Prostate gland (tissue), 2 donors: ENCODE measurements around the gene STK4.

ENCODE experiments used
- CTCF ChIP-seq, 4 experiments: fragments of 200-600 bp in 2 of 4; fragments of 450-650 bp in 2 of 4; sonication (generic) in 2 of 4; IDR thresholded peaks; 1 replicate in 3 of 4; 2 replicates in 1 of 4; pipeline ENCODE4 v1.5.1; 2016 to 2019; ENCODE audit warnings: antibody characterized with exemption in 4 of 4, mild to moderate bottlenecking in 2 of 4, moderate library complexity in 2 of 4
- POLR2A ChIP-seq: fragments of 450-650 bp; IDR thresholded peaks from one replicate; pipeline ENCODE4 v1.6.1; 2016; ENCODE audit warnings: antibody characterized with exemption, mild to moderate bottlenecking

GRCh38 chr20:45087097-45087790 lies 120.9 kb downstream of the STK4 start:
- TF ChIP-seq CTCF (IDR thresholded peaks at IDR 0.05) = no peak
- TF ChIP-seq POLR2A = no peak
